ENCODE measurements around the gene MAB21L2.

Gene MAB21L2

GRCh38 chr4:150625033-150625432 lies 43.1 kb downstream of the MAB21L2 start:
- DNase-seq: no peak

- no peak for DNase-seq
Measured at GRCh38 chr4:150628073-150628472, 46.1 kb downstream of the MAB21L2 start.

- DNase-seq: no peak
Measured at GRCh38 chr4:150632639-150633038, 50.7 kb downstream of the MAB21L2 start.

Data from activated T-cell treated with anti-CD3 and anti-CD28 coated beads for 4 hours (primary cell).